GM19238 (cell line): ENCODE results near the gene MPZ.
"Not testable (repeated sequence)": the region's sequence is repeated elsewhere in the genome, so short reads cannot be mapped to it uniquely, and the experiment has no call there.

Source experiments
- DNase-seq: peaks from one replicate; pipeline ENCODE4 v3.0.0; 2011; ENCODE audit warnings: low spot score; ENCODE audit not compliant: insufficient read length

Gene MPZ

GRCh38 chr1:161300478-161300877 lies 9.3 kb downstream of the MPZ start:
- DNase-seq: no peak

GRCh38 chr1:161299347-161299746 lies 10.4 kb downstream of the MPZ start:
- no peak for DNase-seq

GRCh38 chr1:161298116-161298515 lies 11.7 kb downstream of the MPZ start:
- DNase-seq: no peak

DNA sequence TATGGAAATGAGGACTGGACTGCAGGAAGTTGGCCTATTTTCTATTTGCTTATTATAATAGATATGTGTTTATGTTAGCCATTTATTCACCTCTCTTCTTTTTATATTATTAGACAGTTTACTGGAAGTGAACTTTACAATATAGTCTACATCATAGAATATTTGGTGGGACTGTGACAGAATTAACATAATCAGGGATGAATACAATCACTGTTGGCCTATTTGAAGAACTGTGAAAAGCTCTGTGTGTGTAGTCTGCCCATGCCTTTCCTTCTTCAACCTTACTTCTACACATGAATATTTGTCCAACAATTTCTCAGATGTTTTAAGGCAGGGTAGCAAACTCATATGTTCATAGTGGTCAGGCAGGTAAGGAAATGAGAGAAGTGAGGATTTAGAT lies 12.4 kb downstream of the MPZ start:
- DNase-seq: no peak

GRCh38 chr1:161290779-161291178 lies 19.0 kb downstream of the MPZ start:
- DNase-seq: no peak

DNA sequence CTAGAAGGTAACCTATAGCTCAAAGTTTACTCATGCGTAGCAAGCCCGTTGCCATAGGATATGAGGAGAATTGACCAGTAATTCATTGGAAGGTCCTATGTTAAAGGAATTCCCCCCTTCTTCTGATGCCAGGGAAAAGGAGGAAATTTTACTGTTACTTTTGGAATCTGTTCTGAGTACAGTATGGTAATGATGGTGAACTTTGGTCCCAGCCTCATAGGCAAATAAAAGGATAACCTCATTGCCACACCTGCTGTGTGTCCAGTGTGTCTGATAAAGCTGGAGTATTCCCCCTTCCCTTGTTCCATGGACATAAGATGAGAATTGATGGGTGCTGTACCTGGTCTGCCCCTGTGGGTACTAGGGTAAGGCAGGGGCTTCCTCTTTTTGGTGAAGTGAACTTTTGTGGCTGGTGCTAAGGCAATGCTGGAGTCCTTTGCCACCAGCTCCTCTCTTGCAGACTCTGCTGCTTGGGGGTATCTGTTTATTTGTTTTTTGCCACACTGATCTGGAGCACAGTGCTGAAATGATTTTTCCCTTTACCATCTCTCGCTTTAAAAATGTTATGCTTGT lies 22.2 kb downstream of the MPZ start:
- DNase-seq: no peak

GRCh38 chr1:161285521-161285920 lies 24.2 kb downstream of the MPZ start:
- DNase-seq: no peak

DNA sequence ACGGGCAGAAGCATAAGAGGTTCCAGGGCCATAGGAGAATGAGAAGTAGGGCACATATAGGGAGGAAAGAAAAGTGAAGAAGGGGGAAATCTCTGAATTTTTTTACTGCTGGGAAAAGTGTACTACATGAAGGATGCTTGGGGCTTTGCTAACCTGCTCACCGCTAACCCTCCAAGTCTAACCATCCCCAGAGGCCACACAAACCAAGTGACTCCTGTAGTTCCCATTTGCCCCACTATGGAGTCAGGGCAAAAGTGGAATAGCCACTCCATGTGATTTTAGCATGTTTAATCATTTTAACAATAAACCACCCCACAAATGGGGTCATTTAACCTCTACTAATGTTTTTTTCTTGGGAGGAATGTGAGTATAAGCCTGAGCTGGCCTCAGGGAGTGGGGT lies 24.7 kb downstream of the MPZ start:
- no peak for DNase-seq

- no peak for DNase-seq
These were observed 26.8 kb downstream of the MPZ start for GRCh38 chr1:161282991-161283390.

DNA sequence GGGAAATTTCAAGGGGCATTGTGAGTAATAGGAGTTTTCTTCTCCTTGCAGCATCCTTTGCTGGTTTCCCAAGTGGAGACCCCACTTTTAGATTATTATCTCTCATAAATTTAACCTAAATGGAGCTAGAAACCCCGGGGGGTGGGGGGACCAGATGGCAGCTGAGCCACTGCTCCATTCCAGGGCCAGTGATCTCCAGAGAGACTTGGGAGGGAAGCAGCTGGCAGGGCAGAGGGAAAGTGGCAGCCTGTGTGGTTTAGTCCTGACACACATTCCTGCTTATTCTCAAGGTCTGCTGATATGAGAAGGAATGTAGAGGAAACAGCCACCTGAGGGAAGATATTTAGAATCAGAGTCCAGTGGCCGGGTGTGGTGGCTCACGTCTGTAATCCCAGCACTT lies 34.9 kb downstream of the MPZ start:
- DNase-seq: no peak

DNA sequence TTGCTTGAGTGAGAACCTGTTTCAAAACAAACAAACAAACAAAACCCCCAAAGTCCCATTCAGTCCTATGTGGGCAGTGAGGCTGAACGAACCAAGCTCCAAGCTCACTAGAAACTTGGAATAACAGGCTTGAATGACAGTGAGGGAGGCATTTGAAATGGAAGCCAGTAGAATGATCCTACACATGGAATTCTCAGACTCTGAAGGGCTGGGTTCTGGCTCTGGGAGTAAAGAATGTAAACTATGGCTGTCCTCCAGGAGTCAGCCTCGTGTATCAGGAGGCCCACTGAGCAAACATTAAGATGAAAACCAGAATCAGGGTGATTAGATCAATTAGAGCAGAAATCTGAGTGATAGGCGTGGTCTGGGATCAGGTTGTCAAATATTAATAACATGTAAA lies 36.4 kb downstream of the MPZ start:
- DNase-seq: no peak

DNA sequence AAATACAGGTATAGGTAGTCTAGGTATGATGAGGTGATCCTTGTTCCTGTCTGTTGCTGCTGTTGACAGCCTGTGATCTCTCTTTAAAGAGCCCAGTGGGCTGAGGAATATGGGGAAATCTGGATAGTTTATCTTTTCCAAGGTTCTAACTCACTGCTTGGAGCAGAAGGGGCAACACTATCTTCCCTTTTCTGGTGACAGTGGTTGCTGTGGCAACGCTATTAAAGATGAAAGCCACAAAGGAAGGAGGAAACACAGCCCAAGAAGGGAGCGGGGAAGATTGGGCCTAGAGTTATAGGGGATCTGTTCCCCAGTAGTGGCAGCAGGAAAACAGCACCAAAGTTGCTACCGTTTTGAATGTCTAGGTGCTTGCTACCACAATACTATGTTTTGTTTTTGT lies 42.4 kb downstream of the MPZ start:
- DNase-seq: no peak

DNA sequence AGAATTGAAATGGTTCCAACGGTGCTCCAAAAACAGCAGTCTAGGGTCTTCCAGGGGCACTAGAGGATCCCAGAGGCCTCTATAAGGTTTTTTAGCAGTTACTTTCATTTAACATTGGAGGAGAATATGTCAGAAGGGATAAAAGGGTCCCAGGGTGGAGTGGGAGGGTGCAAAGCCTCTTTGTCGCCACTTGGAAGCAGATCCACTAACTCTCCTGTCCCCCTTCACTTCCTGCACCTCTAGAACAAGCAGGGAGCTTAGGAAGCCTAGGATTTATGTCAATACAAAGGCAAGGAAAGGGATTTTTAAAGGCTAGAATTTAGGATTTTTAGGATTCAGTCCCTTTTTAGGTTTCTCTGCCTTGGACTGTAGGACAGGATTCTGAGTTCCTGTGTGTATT lies 42.9 kb downstream of the MPZ start:
- DNase-seq: no peak

GRCh38 chr1:161266202-161266601 lies 43.6 kb downstream of the MPZ start:
- DNase-seq: no peak

GRCh38 chr1:161265305-161265704 lies 44.5 kb downstream of the MPZ start:
- DNase-seq: no peak

GRCh38 chr1:161261261-161262235 lies 48.2 kb downstream of the MPZ start:
- DNase-seq: no peak

- no peak for DNase-seq
These were observed 49.1 kb downstream of the MPZ start for GRCh38 chr1:161260376-161261260.

DNA sequence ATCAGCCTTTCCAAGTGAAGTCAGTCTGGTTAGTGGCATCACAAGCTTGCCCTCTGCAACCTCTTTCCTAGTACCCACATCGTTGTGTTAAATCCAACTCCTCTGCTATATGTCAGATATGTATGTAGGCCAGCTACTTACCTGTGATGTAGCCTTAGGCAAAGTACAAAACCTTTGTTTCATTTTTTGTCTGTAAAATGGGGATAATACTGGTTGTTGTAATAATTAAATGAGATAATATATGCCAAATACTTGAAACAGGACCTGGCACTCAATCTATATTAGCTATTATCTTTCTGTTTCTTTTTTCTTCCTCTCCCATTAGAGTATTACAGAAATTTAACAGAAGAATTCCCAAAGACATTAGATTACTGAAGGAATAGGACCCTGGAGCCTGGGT lies 50.0 kb downstream of the MPZ start:
- DNase-seq: no peak

- no peak for DNase-seq
These were observed 50.4 kb downstream of the MPZ start for GRCh38 chr1:161259345-161259702.

DNA sequence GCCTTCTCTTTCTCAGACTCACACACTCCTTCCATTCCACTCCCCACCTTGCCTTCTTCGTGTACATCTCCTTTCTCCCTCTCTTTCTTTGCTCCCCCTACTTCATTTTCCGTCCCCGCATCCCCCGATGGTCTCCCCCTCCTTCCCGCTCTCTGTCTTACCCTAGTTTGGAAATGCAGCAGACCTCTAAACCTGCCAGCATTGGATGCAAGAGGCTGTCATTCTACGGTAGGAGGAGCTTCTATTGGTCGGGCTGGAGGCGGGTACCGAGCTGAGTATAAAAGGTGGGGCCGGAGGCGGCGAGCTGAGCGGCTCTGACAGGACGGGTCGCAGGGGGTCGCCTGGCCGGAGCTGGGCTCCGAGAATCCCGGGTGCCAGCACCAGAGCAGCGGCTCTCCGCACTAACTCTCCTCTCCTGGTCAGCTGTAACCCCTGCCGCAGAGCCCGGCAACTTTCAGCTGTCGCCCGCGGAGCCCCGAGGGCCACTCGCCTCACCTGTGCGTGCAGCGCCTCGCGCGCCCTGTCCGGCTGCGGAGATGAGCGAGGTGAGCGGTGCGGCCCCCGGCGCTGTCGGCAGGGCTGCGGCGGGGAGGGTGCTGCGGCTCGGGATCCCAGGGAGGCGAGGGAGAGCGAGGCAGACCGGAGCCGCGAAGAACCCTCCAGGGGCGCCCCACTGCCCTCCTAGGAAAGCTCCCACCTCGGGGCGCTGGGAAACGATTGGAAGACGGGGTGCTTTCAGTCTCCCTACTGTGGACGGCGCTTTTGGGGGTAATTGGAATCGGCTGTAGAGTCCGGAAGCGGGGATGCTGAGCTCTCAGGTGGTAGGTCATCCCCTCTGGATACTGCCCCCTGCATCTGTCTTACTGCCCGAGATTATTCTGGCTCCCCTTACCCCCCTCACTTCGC lies 51.1 kb downstream of the MPZ start, which contains the start of gene PCP4L1:
TSS of gene PCP4L1 (plus strand) at position 307 of the 906 bp plus-strand sequence. CDS start at position 537, 230 bp downstream.
- peak; percentile 64 for DNase-seq

GRCh38 chr1:161257109-161257508 lies 52.7 kb downstream of the MPZ start:
- DNase-seq: not testable (repeated sequence)
